Activated naive CD8-positive, alpha-beta T cell treated with anti-CD3 and anti-CD28 coated beads, Interleukin-2, amount 50 U/mL, for 24 hours (primary cell): Measurements from ENCODE around the gene PFN4.
"Not testable (repeated sequence)": the region's sequence is repeated elsewhere in the genome, so short reads cannot be mapped to it uniquely, and the experiment has no call there.

Experiments
- ATAC-seq: fragments of 150-1000 bp; cut with Tn5 transposase; one replicate; pipeline ENCODE4 v1.10.0; 2021
- DNase-seq: peaks from one replicate; pipeline ENCODE4 v3.0.0; 2021
- H3K27ac Mint-ChIP-seq: one replicate; pipeline ENCODE4 v1.8.0; 2021; ENCODE audit warnings: mild to moderate bottlenecking, mixed read lengths
- H3K27me3 Mint-ChIP-seq: one replicate; pipeline ENCODE4 v1.8.0; 2021; ENCODE audit warnings: mixed read lengths
- H3K36me3 Mint-ChIP-seq: one replicate; pipeline ENCODE4 v1.8.0; 2021; ENCODE audit warnings: low read depth, mixed read lengths
- H3K4me1 Mint-ChIP-seq: one replicate; pipeline ENCODE4 v1.8.0; 2021; ENCODE audit warnings: mixed read lengths
- H3K4me3 Mint-ChIP-seq: one replicate; pipeline ENCODE4 v1.8.0; 2021; ENCODE audit warnings: mild to moderate bottlenecking, moderate library complexity, mixed read lengths
- H3K9me3 Mint-ChIP-seq: one replicate; pipeline ENCODE4 v1.8.0; 2021; ENCODE audit warnings: mixed read lengths

Gene PFN4

GRCh38 chr2:24123922-24124580, 917 bp upstream of the PFN4 start:
- no peaks in the 10 kb centered on the region for H3K36me3 Mint-ChIP-seq
- ATAC-seq (no peak), DNase-seq (no peak)
- peaks cover 15% of the 10 kb centered on the region for H3K4me1 Mint-ChIP-seq
- peak overlapping the region; percentile 79 for H3K4me3 Mint-ChIP-seq
- H3K27me3 Mint-ChIP-seq = no peaks in the 10 kb centered on the region
- H3K9me3 Mint-ChIP-seq = no peaks in the 10 kb centered on the region
- H3K27ac Mint-ChIP-seq = peak overlapping the region; percentile 73

- no peak for DNase-seq
These were observed 554 bp downstream of the PFN4 start for GRCh38 chr2:24122366-24123194.

GRCh38 chr2:24121469-24121868, 1.7 kb downstream of the PFN4 start:
- Mint-ChIP-seq H3K36me3 (no peaks in the 10 kb centered on the region), H3K4me1 (peaks cover 15% of the 10 kb centered on the region), H3K27ac (no peak overlapping the region), H3K27me3 (no peaks in the 10 kb centered on the region), H3K9me3 (no peaks in the 10 kb centered on the region), H3K4me3 (no peak overlapping the region)
- no peak for ATAC-seq
- no peak for DNase-seq

More at GRCh38 chr2:24122366-24123194, 554 bp downstream of the PFN4 start:
- no peak for ATAC-seq
- Mint-ChIP-seq H3K36me3 (no peaks in the 10 kb centered on the region), H3K4me3 (peak overlapping the region; percentile 77), H3K27me3 (no peaks in the 10 kb centered on the region), H3K9me3 (no peaks in the 10 kb centered on the region), H3K4me1 (peaks cover 15% of the 10 kb centered on the region), H3K27ac (peak overlapping the region; percentile 82)

GRCh38 chr2:24121066-24121465, 2.1 kb downstream of the PFN4 start:
- no peak overlapping the region for H3K4me3 Mint-ChIP-seq
- H3K9me3 Mint-ChIP-seq = no peaks in the 10 kb centered on the region
- H3K36me3 Mint-ChIP-seq = no peaks in the 10 kb centered on the region
- H3K27me3 Mint-ChIP-seq = no peaks in the 10 kb centered on the region
- H3K27ac Mint-ChIP-seq = no peak overlapping the region
- peaks cover 15% of the 10 kb centered on the region for H3K4me1 Mint-ChIP-seq
- ATAC-seq (no peak), DNase-seq (no peak)

- H3K9me3 Mint-ChIP-seq = no peaks in the 10 kb centered on the region
- no peak overlapping the region for H3K27ac Mint-ChIP-seq
- H3K36me3 Mint-ChIP-seq = no peaks in the 10 kb centered on the region
- H3K4me3 Mint-ChIP-seq = no peak overlapping the region
- H3K4me1 Mint-ChIP-seq = peaks cover 6% of the 10 kb centered on the region
- ATAC-seq (no peak), DNase-seq (no peak)
- no peaks in the 10 kb centered on the region for H3K27me3 Mint-ChIP-seq
These were observed 5.2 kb downstream of the PFN4 start for GRCh38 chr2:24117902-24118301.

GRCh38 chr2:24115057-24115456, 8.1 kb downstream of the PFN4 start:
- Mint-ChIP-seq H3K4me3 (no peak overlapping the region), H3K9me3 (no peaks in the 10 kb centered on the region), H3K27me3 (no peaks in the 10 kb centered on the region), H3K4me1 (no peaks in the 10 kb centered on the region), H3K27ac (no peak overlapping the region), H3K36me3 (no peaks in the 10 kb centered on the region)
- no peak for DNase-seq
- ATAC-seq = no peak

- DNase-seq (no peak), ATAC-seq (no peak)
- H3K4me1 Mint-ChIP-seq = no peaks in the 10 kb centered on the region
- no peak overlapping the region for H3K27ac Mint-ChIP-seq
- no peak overlapping the region for H3K4me3 Mint-ChIP-seq
- H3K9me3 Mint-ChIP-seq = peaks cover 26% of the 10 kb centered on the region
- no peaks in the 10 kb centered on the region for H3K36me3 Mint-ChIP-seq
- H3K27me3 Mint-ChIP-seq = no peaks in the 10 kb centered on the region
These were observed 11.7 kb downstream of the PFN4 start for GRCh38 chr2:24111407-24111901.

- no peaks in the 10 kb centered on the region for H3K4me1 Mint-ChIP-seq
- DNase-seq = no peak
- H3K9me3 Mint-ChIP-seq = peaks cover 28% of the 10 kb centered on the region
- no peak overlapping the region for H3K4me3 Mint-ChIP-seq
- H3K27ac Mint-ChIP-seq = no peak overlapping the region
- no peaks in the 10 kb centered on the region for H3K36me3 Mint-ChIP-seq
- no peaks in the 10 kb centered on the region for H3K27me3 Mint-ChIP-seq
- ATAC-seq = no peak
These were observed 12.4 kb downstream of the PFN4 start for GRCh38 chr2:24110660-24111303.

GRCh38 chr2:24109431-24109830, 13.7 kb downstream of the PFN4 start:
- not testable (repeated sequence) for H3K36me3 Mint-ChIP-seq, H3K27me3 Mint-ChIP-seq, H3K4me1 Mint-ChIP-seq, ATAC-seq, H3K4me3 Mint-ChIP-seq, DNase-seq, H3K27ac Mint-ChIP-seq
- peaks cover 36% of the 10 kb centered on the region for H3K9me3 Mint-ChIP-seq

GRCh38 chr2:24107336-24107735, 15.8 kb downstream of the PFN4 start:
- peaks cover 4% of the 10 kb centered on the region for H3K4me1 Mint-ChIP-seq
- H3K4me3 Mint-ChIP-seq = no peak overlapping the region
- ATAC-seq (no peak), DNase-seq (no peak)
- H3K27me3 Mint-ChIP-seq = no peaks in the 10 kb centered on the region
- H3K36me3 Mint-ChIP-seq = peaks cover 4% of the 10 kb centered on the region
- H3K27ac Mint-ChIP-seq = no peak overlapping the region
- H3K9me3 Mint-ChIP-seq = peaks cover 36% of the 10 kb centered on the region

GRCh38 chr2:24106786-24107185, 16.3 kb downstream of the PFN4 start:
- peaks cover 36% of the 10 kb centered on the region for H3K9me3 Mint-ChIP-seq
- peaks cover 4% of the 10 kb centered on the region for H3K36me3 Mint-ChIP-seq
- no peak for ATAC-seq
- DNase-seq = no peak
- H3K27me3 Mint-ChIP-seq = no peaks in the 10 kb centered on the region
- no peak overlapping the region for H3K27ac Mint-ChIP-seq
- H3K4me3 Mint-ChIP-seq = no peak overlapping the region
- peaks cover 4% of the 10 kb centered on the region for H3K4me1 Mint-ChIP-seq

- no peak for DNase-seq
- peaks cover 5% of the 10 kb centered on the region for H3K36me3 Mint-ChIP-seq
- no peak overlapping the region for H3K4me3 Mint-ChIP-seq
These were observed 17.3 kb downstream of the PFN4 start for GRCh38 chr2:24105816-24106215.

GRCh38 chr2:24104906-24105305, 18.2 kb downstream of the PFN4 start:
- H3K27me3 Mint-ChIP-seq = no peaks in the 10 kb centered on the region

More at GRCh38 chr2:24105816-24106215, 17.3 kb downstream of the PFN4 start:
- Mint-ChIP-seq H3K4me1 (peaks cover 4% of the 10 kb centered on the region), H3K27ac (no peak overlapping the region), H3K27me3 (no peaks in the 10 kb centered on the region), H3K9me3 (peaks cover 36% of the 10 kb centered on the region)
- no peak for ATAC-seq

GRCh38 chr2:24104110-24104650, 19.0 kb downstream of the PFN4 start:
- H3K4me1 Mint-ChIP-seq = peaks cover 4% of the 10 kb centered on the region
- no peak for ATAC-seq
- H3K36me3 Mint-ChIP-seq = peaks cover 5% of the 10 kb centered on the region
- H3K4me3 Mint-ChIP-seq = no peak overlapping the region
- no peak overlapping the region for H3K27ac Mint-ChIP-seq
- peaks cover 31% of the 10 kb centered on the region for H3K9me3 Mint-ChIP-seq
- no peaks in the 10 kb centered on the region for H3K27me3 Mint-ChIP-seq
- DNase-seq = no peak

More at GRCh38 chr2:24104906-24105305, 18.2 kb downstream of the PFN4 start:
- no peak overlapping the region for H3K27ac Mint-ChIP-seq
- H3K4me1 Mint-ChIP-seq = peaks cover 4% of the 10 kb centered on the region
- H3K36me3 Mint-ChIP-seq = peaks cover 5% of the 10 kb centered on the region
- peaks cover 38% of the 10 kb centered on the region for H3K9me3 Mint-ChIP-seq
- DNase-seq = no peak
- ATAC-seq = no peak
- H3K4me3 Mint-ChIP-seq = no peak overlapping the region
